Endothelial cell of umbilical vein (primary cell): ENCODE results near the gene NMB. TPM values are rescaled to one million over a fixed set of nuclear protein-coding genes. Genes with fewer than 3 reads are reported as not detected.

Source experiments
- BruUV-seq: library from RNA; stranded (reverse); fragments of 400-500 nt; replicated peaks from 2 replicates; lab custom pipeline; 2021; lab: Mats Ljungman, UMichigan
- CTCF ChIA-PET: fragments of 300-600, 350-600 bp; sonication (Branson Sonifier 250); formaldehyde crosslinking; loops from one replicate; lab custom pipeline; 2021; ENCODE audit warnings: antibody characterized with exemption, inconsistent platforms; lab: Charles Lee
- POLR2A ChIA-PET: fragments of 300-600, 350-600 bp; sonication (Branson Sonifier 250); formaldehyde crosslinking; loops from one replicate; lab custom pipeline; 2021; ENCODE audit warnings: antibody characterized with exemption, inconsistent platforms; lab: Charles Lee
- DNase-seq: peaks from one replicate; pipeline ENCODE4 v3.0.0-alpha.2; 2011; ENCODE audit warnings: low read depth, low spot score
- FAIRE-seq: peaks from 2 replicates; lab custom pipeline; 2011; peaks lifted over from hg19 to GRCh38; lab: Jason Lieb, UNC
- H2AFZ ChIP-seq: 2 replicates; pipeline ENCODE4 v1.6.0; 2012; ENCODE audit warnings: low read depth, low read length, control low read depth, inconsistent platforms
- H3K27ac ChIP-seq: 2 replicates; pipeline ENCODE4 v1.5.1; 2011; ENCODE audit warnings: low read depth, mild to moderate bottlenecking, control low read depth, low read length, moderate library complexity; ENCODE audit not compliant: insufficient read depth
- H3K27me3 ChIP-seq, 2 experiments: 2 replicates each; pipeline versions ENCODE4 v1.6.0 to v1.6.1; 2011; ENCODE audit warnings: low read length in 2 of 2, mixed read lengths in 1 of 2; ENCODE audit not compliant: control insufficient read depth in 2 of 2, insufficient read depth in 2 of 2
- H3K36me3 ChIP-seq, 2 experiments: 2 replicates in 1 of 2; 3 replicates in 1 of 2; pipeline ENCODE4 v1.5.1; 2011; ENCODE audit warnings: low read length in 2 of 2, mild to moderate bottlenecking in 1 of 2, moderate library complexity in 1 of 2; ENCODE audit not compliant: control insufficient read depth in 2 of 2, insufficient read depth in 2 of 2; ENCODE audit errors: extremely low read depth in 1 of 2
- H3K4me1 ChIP-seq: 3 replicates; pipeline ENCODE4 v1.5.1; 2011; ENCODE audit warnings: mild to moderate bottlenecking, low read length; ENCODE audit not compliant: control insufficient read depth, insufficient read depth; ENCODE audit errors: extremely low read depth
- H3K4me2 ChIP-seq: 2 replicates; pipeline ENCODE4 v1.6.1; 2011; ENCODE audit warnings: low read length, control low read depth, mixed read lengths; ENCODE audit not compliant: insufficient read depth
- H3K4me3 ChIP-seq, 3 experiments: fragments of 200-600 bp in 1 of 3; sonication (generic), shearing (Covaris generic) in 1 of 3; replicated peaks in 1 of 3; 2 replicates each; pipeline ENCODE4 v1.5.1; 2011 to 2016; ENCODE audit warnings: control low read depth in 3 of 3, low read length in 3 of 3, mild to moderate bottlenecking in 2 of 3, inconsistent platforms in 1 of 3, low read depth in 1 of 3, moderate library complexity in 1 of 3; ENCODE audit not compliant: insufficient read depth in 1 of 3
- H3K79me2 ChIP-seq: 2 replicates; pipeline ENCODE4 v1.6.0; 2012; ENCODE audit warnings: low read length, inconsistent platforms; ENCODE audit not compliant: control insufficient read depth, insufficient read depth
- H3K9ac ChIP-seq: replicated peaks from 2 replicates; pipeline ENCODE3; 2011; ENCODE audit warnings: low read length, control low read depth; ENCODE audit not compliant: insufficient read depth; ENCODE audit errors: extremely low read depth
- H3K9me1 ChIP-seq: replicated peaks from 3 replicates; pipeline ENCODE4 v1.6.0; 2011; ENCODE audit warnings: mild to moderate bottlenecking, low read length; ENCODE audit not compliant: control insufficient read depth, insufficient read depth; ENCODE audit errors: extremely low read depth
- H3K9me3 ChIP-seq: replicated peaks from 2 replicates; pipeline ENCODE4 v1.5.1; 2012; ENCODE audit warnings: low read length, inconsistent platforms; ENCODE audit not compliant: control insufficient read depth, insufficient read depth
- H4K20me1 ChIP-seq: replicated peaks from 2 replicates; pipeline ENCODE3; 2011; ENCODE audit warnings: mild to moderate bottlenecking, low read length; ENCODE audit not compliant: control insufficient read depth, insufficient read depth; ENCODE audit errors: extremely low read depth
- CTCF ChIP-seq, 2 donors: IDR thresholded peaks; 1 replicate in 1 of 2; 2 replicates in 1 of 2; pipeline ENCODE4 v1.5.1; 2011; ENCODE audit warnings: low read length in 2 of 2, mild to moderate bottlenecking in 2 of 2, moderate library complexity in 2 of 2, control low read depth in 1 of 2, inconsistent platforms in 1 of 2, low read depth in 1 of 2; ENCODE audit not compliant: insufficient read depth in 1 of 2; ENCODE audit errors: extremely low read depth in 1 of 2
- FOS ChIP-seq: IDR thresholded peaks from 2 replicates; pipeline ENCODE4 v1.6.1; 2011; ENCODE audit warnings: mild to moderate bottlenecking, low read length, moderate library complexity, borderline replicate concordance; ENCODE audit not compliant: insufficient read depth
- GATA2 ChIP-seq: IDR thresholded peaks from 2 replicates; pipeline ENCODE4 v1.7.0; 2011; ENCODE audit warnings: low read depth, mild to moderate bottlenecking, moderate library complexity, mixed read lengths, low read length; ENCODE audit not compliant: insufficient read length, insufficient read depth
- JUN ChIP-seq: IDR thresholded peaks from 2 replicates; pipeline ENCODE4 v1.6.1; 2011; ENCODE audit warnings: borderline replicate concordance, low read depth; ENCODE audit not compliant: insufficient read length, insufficient read depth
- MAX ChIP-seq: IDR thresholded peaks from 2 replicates; pipeline ENCODE4 v1.6.1; 2011; ENCODE audit not compliant: insufficient read depth, insufficient read length
- POLR2A ChIP-seq: IDR thresholded peaks from 2 replicates; pipeline ENCODE4 v1.6.1; 2012; ENCODE audit warnings: low read depth, mild to moderate bottlenecking, control low read depth, low read length
- POLR2AphosphoS5 ChIP-seq: IDR thresholded peaks from 2 replicates; pipeline ENCODE4 v1.6.1; 2012; ENCODE audit warnings: low read depth, mild to moderate bottlenecking, control low read depth, low read length, moderate library complexity; ENCODE audit not compliant: insufficient read depth
- dilution Hi-C: fragments of 300-500 bp; cut with MboI; formaldehyde crosslinking; loops from one replicate; pipeline ENCODE4 v1.15.0; 2019; ENCODE audit warnings: low sequenced_read_pairs; ENCODE audit not compliant: extremely low pct_ligation_motif_present
- intact Hi-C: fragments of 100-400 bp; cut with micrococcal nuclease; formaldehyde crosslinking; loops from one replicate; pipeline ENCODE4 v1.10.0; 2022
- polyA plus RNA-seq, 4 experiments: library from polyadenylated mRNA; depleted of rRNA in 3 of 4; stranded (reverse) in 3 of 4; unstranded in 1 of 4; fragments of >200 nt; gene quantifications; 2 replicates each; pipeline versions ENCODE4 v1.2.1 to v1.2.3, GENCODE V29; 2011 to 2012; ENCODE audit warnings: missing spikeins in 1 of 4
- total RNA-seq: library from RNA; stranded (reverse); gene quantifications from 2 replicates; pipeline ENCODE4 v1.2.3, GENCODE V29; 2021

The NMB gene
- total and polyA plus RNA-seq, 2 donors (not counting 3 experiments of a cell fraction or from before 2014, with no cell fraction given): 7.8 to 9.8 TPM

GRCh38 chr15:84654689-84655453, 3.1 kb downstream of the NMB start:
- Histone ChIP-seq H2AFZ (no peak overlapping the region), H3K27ac (peak overlapping the region; percentile 84), H3K79me2 (peaks cover 15% of the 10 kb centered on the region), H3K9ac (peak overlapping the region; percentile 78), H3K27me3 (no peaks in the 10 kb centered on the region), H3K9me1 (no peaks in the 10 kb centered on the region), H3K4me2 (peak overlapping the region; percentile 87), H3K4me1 (peaks cover 34% of the 10 kb centered on the region), H4K20me1 (no peaks in the 10 kb centered on the region), H3K9me3 (no peaks in the 10 kb centered on the region), H3K36me3 (peaks cover under 1 to 2% of the 10 kb centered on the region in 2 experiments), H3K4me3 (peak overlapping the region; percentile 25 to 93 (median 79))
- intact Hi-C loops (loop anchor here (1.0 kb wide), 8 partner anchors 22 to 273 kb away; partner anchors contain the start of genes SEC11A and ZNF592), dilution Hi-C loops (no loop called here)
- BruUV-seq: TSS peak; percentile 79
- ChIA-PET CTCF (interaction anchor here (0.7 to 3.2 kb wide), 16 partner anchors 12 to 514 kb away, joined by 3 to 35 read pairs (median 6); no protein-coding TSS in a partner anchor), POLR2A (interaction anchor here (0.7 to 2.3 kb wide), 2 partner anchors 24 to 273 kb away, joined by 3 to 4 read pairs; no protein-coding TSS in a partner anchor)
- no peak for TF ChIP-seq JUN
- no peak for TF ChIP-seq MAX
- peak; percentile 18 for TF ChIP-seq GATA2
- no peak for TF ChIP-seq POLR2A
- peak; percentile 67 to 81 for TF ChIP-seq CTCF (IDR thresholded peaks at IDR 0.05; ENCODE audit: extremely low read depth in 1 of 2, insufficient read depth in 1 of 2, low read depth in 1 of 2, low read length in 2 of 2)
- no peak for TF ChIP-seq POLR2AphosphoS5
- TF ChIP-seq FOS: no peak
- DNase-seq (peak; percentile 91), FAIRE-seq (no peak)
